Activated CD4-positive, CD25-positive, alpha-beta regulatory T cell treated with anti-CD3 and anti-CD28 coated beads, Interleukin-2, amount 50 U/mL, for 72 hours (primary cell): Measurements from ENCODE around the gene TPST1.
A peak's percentile ranks its signal among the peaks of the same experiment; 100 is the strongest.
"Not testable (repeated sequence)": the region's sequence is repeated elsewhere in the genome, so short reads cannot be mapped to it uniquely, and the experiment has no call there.

Source experiments
- DNase-seq: peaks from one replicate; pipeline ENCODE4 v3.0.0; 2021

The TPST1 gene

GRCh38 chr7:66204822-66205740, at the start of gene TPST1:
TPST1 (plus strand) TSS chr7:66205334; CDS start chr7:66240426, 35,092 bp downstream.
- peak; percentile 76 for DNase-seq

GRCh38 chr7:66156035-66156434, 49.1 kb upstream of the TPST1 start:
- not testable (repeated sequence) for DNase-seq

GRCh38 chr7:66157060-66157459, 48.1 kb upstream of the TPST1 start:
- DNase-seq = no peak

- no peak for DNase-seq
Observed at GRCh38 chr7:66162622-66163021, 42.5 kb upstream of the TPST1 start.

- no peak for DNase-seq
Observed at GRCh38 chr7:66163186-66163610, 41.9 kb upstream of the TPST1 start.

- DNase-seq = no peak
Observed at GRCh38 chr7:66164356-66164755, 40.8 kb upstream of the TPST1 start.

- no peak for DNase-seq
Observed at GRCh38 chr7:66167773-66168387, 37.3 kb upstream of the TPST1 start.

GRCh38 chr7:66169616-66170015, 35.5 kb upstream of the TPST1 start:
- no peak for DNase-seq

GRCh38 chr7:66170309-66171231, 34.6 kb upstream of the TPST1 start:
- no peak for DNase-seq

- DNase-seq = not testable (repeated sequence)
Observed at GRCh38 chr7:66172536-66173401, 32.4 kb upstream of the TPST1 start.

GRCh38 chr7:66173856-66174255, 31.3 kb upstream of the TPST1 start:
- no peak for DNase-seq

- DNase-seq = not testable (repeated sequence)
Observed at GRCh38 chr7:66175006-66175405, 30.1 kb upstream of the TPST1 start.

GRCh38 chr7:66176914-66177313, 28.2 kb upstream of the TPST1 start:
- no peak for DNase-seq

GRCh38 chr7:66178258-66178657, 26.9 kb upstream of the TPST1 start:
- no peak for DNase-seq

GRCh38 chr7:66181329-66181728, 23.8 kb upstream of the TPST1 start:
- DNase-seq = no peak

GRCh38 chr7:66181845-66182244, 23.3 kb upstream of the TPST1 start:
- DNase-seq = no peak

- DNase-seq = no peak
Observed at GRCh38 chr7:66182920-66183319, 22.2 kb upstream of the TPST1 start.

- no peak for DNase-seq
Observed at GRCh38 chr7:66183700-66184099, 21.4 kb upstream of the TPST1 start.

GRCh38 chr7:66185680-66186187, 19.4 kb upstream of the TPST1 start:
- no peak for DNase-seq

- no peak for DNase-seq
Observed at GRCh38 chr7:66186991-66187390, 18.1 kb upstream of the TPST1 start.

GRCh38 chr7:66187905-66188304, 17.2 kb upstream of the TPST1 start:
- no peak for DNase-seq

- no peak for DNase-seq
Observed at GRCh38 chr7:66188645-66189044, 16.5 kb upstream of the TPST1 start.
